Colon (tissue), 2 donors: ENCODE data around the gene KL.

ENCODE experiments used
- FAIRE-seq: peaks from 2 replicates; lab custom pipeline; 2012; peaks lifted over from hg19 to GRCh38; lab: Jason Lieb, UNC
- donor health status: control.
- donor health status: control.

Gene KL

DNA sequence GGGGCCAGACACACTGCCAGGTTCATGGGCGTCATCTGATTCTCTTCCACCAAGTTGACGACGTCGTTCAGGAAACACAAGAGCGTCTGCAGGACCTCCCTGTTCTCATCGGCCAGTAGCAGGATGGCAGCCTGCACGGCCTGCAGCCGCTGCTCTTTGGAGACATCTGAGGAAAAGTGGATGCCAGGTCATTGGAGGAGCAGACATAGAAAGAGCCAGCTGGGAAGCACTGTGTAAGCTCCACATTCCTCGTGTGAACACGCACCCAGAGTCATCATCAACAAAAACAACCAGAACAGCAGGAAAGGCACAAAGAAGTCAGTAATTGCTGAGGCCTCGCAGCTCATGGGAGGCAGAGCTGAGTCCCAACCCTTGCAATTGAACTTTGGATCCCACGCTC is 96.5 kb downstream of the KL start:
- no peak for FAIRE-seq

DNA sequence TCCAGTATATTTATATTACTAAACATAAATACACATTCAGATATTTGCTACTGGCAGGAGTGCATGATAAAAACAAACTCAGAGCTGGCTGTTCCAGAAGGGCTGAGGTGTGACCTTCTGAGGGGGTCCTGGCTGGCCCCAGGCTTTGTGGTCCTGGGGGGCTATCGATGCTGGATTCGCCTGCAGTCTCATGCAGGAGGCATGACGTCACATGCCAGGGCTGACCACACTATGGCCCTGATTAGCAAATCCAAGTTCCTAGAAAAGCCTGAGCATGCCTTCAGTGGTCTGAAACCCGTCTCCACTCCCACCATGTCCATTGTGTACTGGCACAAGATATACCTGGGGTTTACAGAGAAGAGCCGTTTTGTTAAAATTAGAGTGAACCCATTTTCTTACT is 97.9 kb downstream of the KL start:
- FAIRE-seq, result no peak

DNA sequence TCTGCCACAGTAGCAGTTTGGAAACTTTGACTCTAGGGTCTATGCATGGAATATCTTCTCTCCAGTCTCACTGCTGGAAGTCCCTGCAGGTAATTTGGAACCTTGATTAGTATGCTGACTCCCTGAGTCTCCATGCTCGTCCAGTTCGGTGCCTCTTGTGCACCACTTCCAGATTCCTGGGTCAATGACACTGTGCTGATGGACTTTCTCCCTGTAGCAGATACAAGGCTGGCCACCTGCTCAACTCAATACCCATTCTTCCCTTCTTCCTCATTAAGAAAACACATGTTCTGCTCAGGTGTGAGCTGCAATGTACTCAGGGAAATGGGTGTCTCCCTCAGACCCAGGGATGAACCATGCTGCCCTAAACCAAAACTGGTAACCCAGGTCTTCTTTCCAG is 99.1 kb downstream of the KL start:
- FAIRE-seq, result no peak
